Sigmoid colon (tissue), 7 donors: Measurements from ENCODE around the gene THEMIS2. TPM values are rescaled to one million over a fixed set of nuclear protein-coding genes. Genes with fewer than 3 reads are reported as not detected.

Source experiments
- DNase-seq: peaks from one replicate; pipeline ENCODE4 v3.0.0-alpha.2; 2019
- H3K27ac ChIP-seq, 4 donors: fragments of 200-600 bp; sonication (generic); one replicate each; pipeline ENCODE4 v1.5.1; 2016 to 2019; ENCODE audit warnings: mild to moderate bottlenecking in 1 of 4
- H3K27me3 ChIP-seq, 3 donors: fragments of 200-600 bp; sonication (generic); one replicate each; pipeline ENCODE4 v1.5.1; 2019; ENCODE audit warnings: mild to moderate bottlenecking in 1 of 3
- H3K36me3 ChIP-seq, 4 donors: fragments of 200-600 bp; sonication (generic); one replicate each; pipeline ENCODE4 v1.5.1; 2016 to 2019
- H3K4me1 ChIP-seq, 4 donors: fragments of 200-600 bp; sonication (generic); one replicate each; pipeline ENCODE4 v1.5.1; 2017 to 2019
- H3K4me3 ChIP-seq, 4 donors: fragments of 200-600 bp; sonication (generic); one replicate each; pipeline ENCODE4 v1.5.1; 2017 to 2019; ENCODE audit warnings: mild to moderate bottlenecking in 2 of 4, moderate library complexity in 1 of 4
- H3K9me3 ChIP-seq, 4 donors: fragments of 200-600 bp in 3 of 4; sonication (generic) in 3 of 4; one replicate each; pipeline versions ENCODE4 v1.5.1 to v1.6.1; 2013 to 2019
- EP300 ChIP-seq, 4 donors: sonication (generic); formaldehyde crosslinking; IDR thresholded peaks; one replicate each; pipeline ENCODE4 v1.6.1; 2017; ENCODE audit warnings: antibody characterized with exemption in 4 of 4
- POLR2A ChIP-seq, 2 donors: fragments of 450-650 bp; IDR thresholded peaks; one replicate each; pipeline ENCODE4 v1.6.1; 2016; ENCODE audit warnings: antibody characterized with exemption in 2 of 2, mild to moderate bottlenecking in 2 of 2, moderate library complexity in 2 of 2
- POLR2AphosphoS5 ChIP-seq, 4 donors: sonication (generic); formaldehyde crosslinking; IDR thresholded peaks; one replicate each; pipeline ENCODE4 v1.6.1; 2017; ENCODE audit warnings: antibody characterized with exemption in 4 of 4
- WGBS, 2 donors: extraction: QIAGEN DNeasy Blood & Tissue Kit; methylation state at CpG; one replicate each; pipeline ENCODE4 v1.1.7; 2013; 5-methylcytosine and 5-hydroxymethylcytosine counted together
- intact Hi-C: fragments of 100-400 bp; cut with DNase I; formaldehyde crosslinking; loops from one replicate; pipeline ENCODE4 v1.15.1; 2023
- polyA plus RNA-seq, 3 donors: library from polyadenylated mRNA; stranded (reverse); fragments of 200-250 nt; gene quantifications; one replicate each; pipeline ENCODE4 v1.2.3, GENCODE V29; 2013
- total RNA-seq, 4 donors: library from RNA; depleted of rRNA; stranded (reverse); fragments of >200 nt; gene quantifications; one replicate each; pipeline ENCODE4 v1.1.0, GENCODE V29; 2016
- TF ChIP-seq, protein P1 (sequence below), 4 experiments: fragments of 450-650 bp in 3 of 4; fragments of 200-600 bp in 1 of 4; IDR thresholded peaks; one replicate each; pipeline ENCODE4 v1.5.1; 2016 to 2019; ENCODE audit warnings: antibody characterized with exemption in 4 of 4, mild to moderate bottlenecking in 3 of 4, moderate library complexity in 2 of 4
- donor health status: healthy with polysubstance abuse.
- donor health status: Bipolar disorder and iron deficiency.
- donor health status: healthy.

Gene THEMIS2
- total and polyA plus RNA-seq, 7 donors = 9.0 to 32.2 (median 14.8) TPM

DNA sequence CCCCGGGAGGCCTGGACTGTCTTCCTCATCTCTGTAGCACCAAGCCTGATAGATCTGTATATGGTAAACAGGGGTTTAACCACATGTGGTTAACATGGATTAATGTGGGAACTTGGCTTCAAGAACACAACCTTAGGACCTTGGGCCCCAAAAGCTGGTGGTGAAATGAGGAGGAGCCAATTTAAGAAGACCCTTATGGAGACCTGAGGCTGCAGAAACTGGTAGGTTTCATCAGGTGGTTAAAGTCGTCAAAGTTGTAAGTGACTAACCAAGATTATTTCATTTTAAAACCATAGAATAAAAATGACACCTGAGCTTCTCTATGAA, 14.0 kb downstream of the THEMIS2 start:
- no peaks in the 10 kb centered on the region for H3K4me1 ChIP-seq
- peaks cover 0 to 27% (median 0%) of the 10 kb centered on the region in 4 donors for H3K36me3 ChIP-seq
- H3K9me3 ChIP-seq = no peaks in the 10 kb centered on the region
- no peak overlapping the region for H3K4me3 ChIP-seq
- no peak for TF ChIP-seq POLR2A (IDR thresholded peaks at IDR 0.05)
- no peak for TF ChIP-seq EP300 (IDR thresholded peaks at IDR 0.05)
- TF ChIP-seq, protein P1, sequence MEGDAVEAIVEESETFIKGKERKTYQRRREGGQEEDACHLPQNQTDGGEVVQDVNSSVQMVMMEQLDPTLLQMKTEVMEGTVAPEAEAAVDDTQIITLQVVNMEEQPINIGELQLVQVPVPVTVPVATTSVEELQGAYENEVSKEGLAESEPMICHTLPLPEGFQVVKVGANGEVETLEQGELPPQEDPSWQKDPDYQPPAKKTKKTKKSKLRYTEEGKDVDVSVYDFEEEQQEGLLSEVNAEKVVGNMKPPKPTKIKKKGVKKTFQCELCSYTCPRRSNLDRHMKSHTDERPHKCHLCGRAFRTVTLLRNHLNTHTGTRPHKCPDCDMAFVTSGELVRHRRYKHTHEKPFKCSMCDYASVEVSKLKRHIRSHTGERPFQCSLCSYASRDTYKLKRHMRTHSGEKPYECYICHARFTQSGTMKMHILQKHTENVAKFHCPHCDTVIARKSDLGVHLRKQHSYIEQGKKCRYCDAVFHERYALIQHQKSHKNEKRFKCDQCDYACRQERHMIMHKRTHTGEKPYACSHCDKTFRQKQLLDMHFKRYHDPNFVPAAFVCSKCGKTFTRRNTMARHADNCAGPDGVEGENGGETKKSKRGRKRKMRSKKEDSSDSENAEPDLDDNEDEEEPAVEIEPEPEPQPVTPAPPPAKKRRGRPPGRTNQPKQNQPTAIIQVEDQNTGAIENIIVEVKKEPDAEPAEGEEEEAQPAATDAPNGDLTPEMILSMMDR (IDR thresholded peaks at IDR 0.05) = no peak
- no peak for TF ChIP-seq POLR2AphosphoS5 (IDR thresholded peaks at IDR 0.05)
- WGBS, 2 donors = 63 to 86% methylated on average over 2 of the region's 2 CpGs
- intact Hi-C loops = no loop called here
- peak overlapping the region; percentile 34 to 65 (median 46) for H3K27ac ChIP-seq
- DNase-seq = no peak
- H3K27me3 ChIP-seq = no peaks in the 10 kb centered on the region

DNA sequence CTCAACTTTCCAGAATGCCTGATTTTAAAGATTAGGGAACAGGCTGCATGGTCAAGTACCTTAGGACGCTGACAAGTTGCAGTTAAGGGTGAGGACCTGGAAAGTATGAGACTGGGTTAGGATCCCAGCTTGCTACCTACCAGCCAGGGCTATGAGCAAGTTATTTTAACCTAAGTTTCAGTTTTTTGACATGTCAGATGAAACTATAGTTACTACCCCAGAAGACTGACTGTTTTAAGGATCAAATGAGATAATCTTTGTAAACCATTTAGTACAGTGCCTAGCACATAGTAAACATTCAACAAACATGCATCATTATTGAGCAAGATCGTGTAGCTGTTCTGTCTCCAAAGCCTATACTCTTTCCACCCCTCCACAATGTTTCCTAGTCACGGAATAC, 14.4 kb downstream of the THEMIS2 start:
- no peaks in the 10 kb centered on the region for H3K27me3 ChIP-seq
- WGBS, 2 donors = 81% methylated on average over 3 of the region's 3 CpGs
- no peaks in the 10 kb centered on the region for H3K4me1 ChIP-seq
- H3K9me3 ChIP-seq = no peaks in the 10 kb centered on the region
- DNase-seq = no peak
- no peak overlapping the region for H3K4me3 ChIP-seq
- intact Hi-C loops = no loop called here
- H3K27ac ChIP-seq = peak overlapping the region; percentile 34 to 65 (median 46)
- TF ChIP-seq POLR2A (IDR thresholded peaks at IDR 0.05) = no peak
- H3K36me3 ChIP-seq = peaks cover 0 to 31% (median 2%) of the 10 kb centered on the region in 4 donors

DNA sequence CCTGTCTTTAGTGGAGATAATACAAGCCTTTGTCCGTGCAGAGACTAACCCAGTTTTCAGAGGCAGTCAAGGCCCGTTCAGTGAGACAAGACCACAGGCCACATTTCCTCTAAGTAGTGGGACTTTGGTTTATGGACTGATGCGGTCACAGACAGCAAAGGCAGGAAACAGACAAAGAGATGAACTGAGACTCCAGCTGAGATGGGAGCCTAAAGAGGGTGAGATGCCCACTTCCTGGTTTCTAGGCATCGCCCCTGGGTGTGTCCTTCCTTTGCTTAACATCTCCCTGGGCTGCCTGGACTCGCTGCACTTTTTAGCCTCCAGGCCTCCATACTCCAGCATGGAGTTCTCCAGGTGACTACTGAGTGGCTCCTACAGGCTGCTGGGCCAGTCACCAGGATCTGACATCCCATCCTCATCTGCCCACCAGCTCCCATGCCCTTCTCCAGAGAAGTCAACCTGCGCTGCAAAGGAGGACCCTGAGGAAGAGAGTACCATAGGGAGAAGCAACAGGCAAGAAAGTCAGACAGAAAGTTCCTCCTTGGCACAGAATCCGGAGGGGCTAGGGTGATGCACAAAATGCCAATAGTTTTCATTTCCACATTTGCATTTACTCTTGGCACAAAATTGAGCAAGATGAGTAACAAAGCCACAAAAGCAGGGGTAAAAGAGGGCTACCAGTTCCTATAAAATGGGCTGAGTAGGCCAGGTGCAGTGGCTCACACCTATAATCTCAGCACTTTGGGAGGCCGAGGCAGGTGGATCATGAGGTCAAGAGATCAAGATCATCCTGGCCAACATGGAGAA, 15.1 kb downstream of the THEMIS2 start:
- Histone ChIP-seq H3K27ac (peak overlapping the region in 3 of 4 donors; percentile 8 to 65 (median 46)), H3K27me3 (no peaks in the 10 kb centered on the region), H3K4me3 (no peak overlapping the region), H3K4me1 (no peaks in the 10 kb centered on the region), H3K36me3 (peaks cover 0 to 38% (median 5%) of the 10 kb centered on the region in 4 donors), H3K9me3 (no peaks in the 10 kb centered on the region)
- intact Hi-C loops = no loop called here
- TF ChIP-seq POLR2AphosphoS5 (IDR thresholded peaks at IDR 0.05) (no peak), POLR2A (IDR thresholded peaks at IDR 0.05) (no peak), EP300 (IDR thresholded peaks at IDR 0.05) (no peak)
- TF ChIP-seq, protein P1 (IDR thresholded peaks at IDR 0.05) = no peak
- peak; percentile 61 for DNase-seq
- 48 to 83% methylated on average over 8 of the region's 8 CpGs for WGBS, 2 donors

DNA sequence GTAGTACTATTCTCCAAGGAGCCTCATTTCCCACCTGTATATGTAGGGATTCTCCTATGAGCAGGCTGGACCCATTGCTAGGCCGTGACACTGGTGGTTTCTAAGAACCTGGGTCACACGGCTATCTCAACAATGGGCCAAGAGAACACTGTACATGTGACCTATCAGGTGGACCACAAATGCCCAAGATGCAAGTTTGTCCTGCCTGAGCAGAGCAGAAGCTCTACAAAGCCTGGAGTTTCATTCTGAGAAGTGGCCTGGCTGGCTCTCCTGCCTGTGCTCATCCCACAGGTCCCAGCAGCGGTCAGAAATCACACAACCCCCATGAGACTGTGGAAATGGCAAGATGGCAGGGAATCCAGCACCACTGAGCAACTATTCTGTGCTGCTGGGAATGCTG, 17.2 kb downstream of the THEMIS2 start:
- H3K27me3 ChIP-seq = no peaks in the 10 kb centered on the region
- peak overlapping the region in 2 of 4 donors; percentile 17 to 39 for H3K27ac ChIP-seq
- TF ChIP-seq EP300 (IDR thresholded peaks at IDR 0.05) (no peak), POLR2A (IDR thresholded peaks at IDR 0.05) (no peak), POLR2AphosphoS5 (IDR thresholded peaks at IDR 0.05) (no peak)
- TF ChIP-seq, protein P1 (IDR thresholded peaks at IDR 0.05) = no peak
- 91 to 93% methylated on average over 3 of the region's 3 CpGs for WGBS, 2 donors
- no peaks in the 10 kb centered on the region for H3K4me1 ChIP-seq
- no peak overlapping the region for H3K4me3 ChIP-seq
- peaks cover 3 to 59% (median 20%) of the 10 kb centered on the region in 4 donors for H3K36me3 ChIP-seq
- DNase-seq = peak; percentile 13
- intact Hi-C loops = no loop called here
- no peaks in the 10 kb centered on the region for H3K9me3 ChIP-seq

DNA sequence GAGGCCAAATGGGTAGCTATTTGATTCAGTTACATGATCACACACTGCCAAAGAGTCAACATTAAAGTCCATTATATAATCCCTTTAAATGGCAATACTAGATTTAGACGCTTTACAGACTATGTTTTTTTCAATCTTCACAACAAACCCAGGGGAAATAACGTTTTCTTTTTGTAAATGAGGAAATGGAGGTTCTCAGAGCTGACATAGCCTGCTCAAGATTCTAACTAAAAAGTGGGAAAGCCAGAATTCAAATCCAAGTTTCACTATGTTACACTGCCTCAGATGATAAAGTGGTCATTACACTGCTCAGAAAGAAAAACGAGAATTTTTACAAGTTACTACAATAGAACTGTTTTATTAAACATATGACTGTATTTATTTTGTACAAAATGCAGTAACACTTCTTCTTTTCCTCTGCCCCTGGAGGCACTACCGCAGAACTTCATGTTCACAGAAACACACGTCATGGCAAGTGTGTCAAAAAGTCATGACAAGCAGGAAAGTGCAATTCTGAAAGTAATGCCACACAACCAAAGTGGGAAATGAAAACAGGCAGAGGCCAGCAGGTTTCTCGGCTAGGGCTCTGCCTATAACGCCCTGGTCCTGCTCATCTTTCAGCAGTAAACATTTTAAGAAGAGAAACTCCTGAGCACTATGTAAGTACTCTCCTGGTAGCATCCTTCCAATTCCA, 19.0 kb downstream of the THEMIS2 start:
- intact Hi-C loops = no loop called here
- no peaks in the 10 kb centered on the region for H3K27me3 ChIP-seq
- 58 to 69% methylated on average over 7 of the region's 7 CpGs for WGBS, 2 donors
- peaks cover 9 to 77% (median 27%) of the 10 kb centered on the region in 4 donors for H3K36me3 ChIP-seq
- no peaks in the 10 kb centered on the region for H3K9me3 ChIP-seq
- H3K27ac ChIP-seq = peak overlapping the region; percentile 17 to 61 (median 40)
- H3K4me3 ChIP-seq = no peak overlapping the region
- TF ChIP-seq POLR2AphosphoS5 (IDR thresholded peaks at IDR 0.05) (peak in 1 of 4 donors; percentile 66), POLR2A (IDR thresholded peaks at IDR 0.05) (no peak), EP300 (IDR thresholded peaks at IDR 0.05) (peak; percentile 37 to 84 (median 54))
- TF ChIP-seq, protein P1 (IDR thresholded peaks at IDR 0.05) = no peak
- DNase-seq = peak; percentile 62
- no peaks in the 10 kb centered on the region for H3K4me1 ChIP-seq
